HEK293 (cell line): ENCODE data around the gene TWIST1.

Source experiments
- CTCF ChIA-PET: fragments of 350-600 bp; formaldehyde crosslinking; extraction: SDS; loops from one replicate; lab custom pipeline; 2021; ENCODE audit warnings: antibody characterized with exemption; lab: Yijun Ruan, JAX
- POLR2A ChIA-PET: fragments of 300-600 bp; formaldehyde crosslinking; extraction: SDS; loops from one replicate; lab custom pipeline; 2020; ENCODE audit warnings: antibody characterized with exemption, inconsistent platforms; lab: Yijun Ruan, JAX
- H3K27ac ChIP-seq: fragments of 200-500 bp; sonication (Bioruptor generic); 2 replicates; pipeline ENCODE4 v1.5.1; 2014; ENCODE audit warnings: low read depth, low read length, control low read depth, inconsistent platforms; ENCODE audit errors: extremely low read depth
- H3K36me3 ChIP-seq, 2 experiments: fragments of 200-500 bp in 1 of 2; sonication (Bioruptor generic) in 1 of 2; 1 replicate in 1 of 2; 2 replicates in 1 of 2; pipeline ENCODE4 v1.5.1; 2014 to 2017; ENCODE audit warnings: inconsistent platforms in 2 of 2, low read length in 2 of 2; ENCODE audit not compliant: control insufficient read depth in 2 of 2, insufficient read depth in 1 of 2
- H3K4me1 ChIP-seq: fragments of 200-500 bp; sonication (Bioruptor generic); 2 replicates; pipeline ENCODE4 v1.5.1; 2014; ENCODE audit warnings: mild to moderate bottlenecking, low read length, inconsistent platforms; ENCODE audit not compliant: control insufficient read depth, insufficient read depth
- H3K4me3 ChIP-seq: 2 replicates; pipeline ENCODE4 v1.5.1; 2011; ENCODE audit warnings: low read depth, mild to moderate bottlenecking, control low read depth, low read length, moderate library complexity
- H3K9me3 ChIP-seq: fragments of 200-500 bp; sonication (Bioruptor generic); 2 replicates; pipeline ENCODE4 v1.5.1; 2014; ENCODE audit warnings: low read depth, low read length, inconsistent platforms; ENCODE audit not compliant: control insufficient read depth, insufficient read depth
- GLIS2 ChIP-seq: fragments of 450-650 bp; formaldehyde crosslinking; IDR thresholded peaks from 2 replicates; pipeline ENCODE4 v1.5.1; 2016; ENCODE audit warnings: missing biosample characterization, missing genetic modification characterization
- KLF16 ChIP-seq: fragments of 450-650 bp; formaldehyde crosslinking; IDR thresholded peaks from 2 replicates; pipeline ENCODE4 v1.5.1; 2017; ENCODE audit warnings: missing biosample characterization, missing genetic modification characterization
- KLF7 ChIP-seq: fragments of 450-650 bp; formaldehyde crosslinking; IDR thresholded peaks from 2 replicates; pipeline ENCODE4 v1.5.1; 2016; ENCODE audit warnings: missing biosample characterization, missing genetic modification characterization, borderline replicate concordance
- PRDM1 ChIP-seq: fragments of 450-650 bp; formaldehyde crosslinking; IDR thresholded peaks from 2 replicates; pipeline ENCODE4; 2016; ENCODE audit warnings: missing biosample characterization, missing genetic modification characterization
- PRDM4 ChIP-seq: fragments of 450-650 bp; formaldehyde crosslinking; IDR thresholded peaks from 2 replicates; pipeline ENCODE4 v1.5.1; 2017; ENCODE audit warnings: missing biosample characterization, missing genetic modification characterization
- SCRT1 ChIP-seq: fragments of 450-650 bp; formaldehyde crosslinking; IDR thresholded peaks from 2 replicates; pipeline ENCODE4 v1.5.1; 2016; ENCODE audit warnings: missing biosample characterization, missing genetic modification characterization, borderline replicate concordance
- WT1 ChIP-seq: fragments of 450-650 bp; formaldehyde crosslinking; IDR thresholded peaks from 2 replicates; pipeline ENCODE4 v1.5.1; 2016; ENCODE audit warnings: missing biosample characterization, missing genetic modification characterization
- ZBTB48 ChIP-seq: fragments of 450-650 bp; formaldehyde crosslinking; IDR thresholded peaks from 2 replicates; pipeline ENCODE4 v1.5.1; 2016; ENCODE audit warnings: missing biosample characterization, missing genetic modification characterization
- ZFP3 ChIP-seq: fragments of 450-650 bp; formaldehyde crosslinking; IDR thresholded peaks from 2 replicates; pipeline ENCODE4 v1.5.1; 2016; ENCODE audit warnings: low read depth, missing biosample characterization, missing genetic modification characterization
- ZNF138 ChIP-seq: fragments of 450-650 bp; formaldehyde crosslinking; IDR thresholded peaks from 2 replicates; pipeline ENCODE4 v1.5.1; 2016; ENCODE audit warnings: missing biosample characterization, missing genetic modification characterization, borderline replicate concordance
- ZNF140 ChIP-seq: fragments of 450-650 bp; formaldehyde crosslinking; IDR thresholded peaks from 2 replicates; pipeline ENCODE4 v1.5.1; 2016; ENCODE audit warnings: missing biosample characterization, missing genetic modification characterization
- ZNF214 ChIP-seq: fragments of 450-650 bp; formaldehyde crosslinking; IDR thresholded peaks from 2 replicates; pipeline ENCODE4 v1.5.1; 2017; ENCODE audit warnings: missing biosample characterization, mild to moderate bottlenecking, missing genetic modification characterization, borderline replicate concordance
- ZNF26 ChIP-seq: fragments of 450-650 bp; formaldehyde crosslinking; IDR thresholded peaks from 2 replicates; pipeline ENCODE4 v1.5.1; 2016; ENCODE audit warnings: missing biosample characterization, missing genetic modification characterization
- ZNF302 ChIP-seq: fragments of 450-650 bp; formaldehyde crosslinking; IDR thresholded peaks from 2 replicates; pipeline ENCODE4 v1.5.1; 2016; ENCODE audit warnings: missing biosample characterization, missing genetic modification characterization, low read depth
- ZNF37A ChIP-seq: fragments of 450-650 bp; IDR thresholded peaks from 2 replicates; pipeline ENCODE4 v1.5.1; 2018; ENCODE audit warnings: missing biosample characterization, missing genetic modification characterization
- ZNF433 ChIP-seq: fragments of 450-650 bp; formaldehyde crosslinking; IDR thresholded peaks from 2 replicates; pipeline ENCODE4 v1.5.1; 2016; ENCODE audit warnings: missing biosample characterization, missing genetic modification characterization, low read depth
- ZNF449 ChIP-seq: fragments of 450-650 bp; formaldehyde crosslinking; IDR thresholded peaks from 2 replicates; pipeline ENCODE4 v1.5.1; 2017; ENCODE audit warnings: missing biosample characterization, mild to moderate bottlenecking, missing genetic modification characterization, moderate library complexity
- ZNF48 ChIP-seq: fragments of 450-650 bp; formaldehyde crosslinking; IDR thresholded peaks from 2 replicates; pipeline ENCODE4 v1.5.1; 2016; ENCODE audit warnings: missing biosample characterization, missing genetic modification characterization
- ZNF558 ChIP-seq: fragments of 450-650 bp; formaldehyde crosslinking; IDR thresholded peaks from 2 replicates; pipeline ENCODE4 v1.5.1; 2016; ENCODE audit warnings: missing biosample characterization, missing genetic modification characterization
- ZNF580 ChIP-seq: fragments of 450-650 bp; formaldehyde crosslinking; IDR thresholded peaks from 2 replicates; pipeline ENCODE4 v1.5.1; 2016; ENCODE audit warnings: missing biosample characterization, missing genetic modification characterization
- ZNF658 ChIP-seq: fragments of 450-650 bp; formaldehyde crosslinking; IDR thresholded peaks from 2 replicates; pipeline ENCODE4; 2016; ENCODE audit warnings: missing biosample characterization, missing genetic modification characterization
- ZNF701 ChIP-seq: fragments of 450-650 bp; formaldehyde crosslinking; IDR thresholded peaks from 2 replicates; pipeline ENCODE4 v1.5.1; 2016; ENCODE audit warnings: missing biosample characterization, missing genetic modification characterization
- TF ChIP-seq, protein P1 (sequence below): fragments of 450-650 bp; IDR thresholded peaks from 2 replicates; pipeline ENCODE4 v1.5.1; 2018; ENCODE audit warnings: missing biosample characterization, mild to moderate bottlenecking, missing genetic modification characterization
- TF ChIP-seq, protein P2 (sequence below): fragments of 450-650 bp; formaldehyde crosslinking; IDR thresholded peaks from 2 replicates; pipeline ENCODE4 v1.5.1; 2017; ENCODE audit warnings: missing biosample characterization, missing genetic modification characterization

The TWIST1 gene

DNA sequence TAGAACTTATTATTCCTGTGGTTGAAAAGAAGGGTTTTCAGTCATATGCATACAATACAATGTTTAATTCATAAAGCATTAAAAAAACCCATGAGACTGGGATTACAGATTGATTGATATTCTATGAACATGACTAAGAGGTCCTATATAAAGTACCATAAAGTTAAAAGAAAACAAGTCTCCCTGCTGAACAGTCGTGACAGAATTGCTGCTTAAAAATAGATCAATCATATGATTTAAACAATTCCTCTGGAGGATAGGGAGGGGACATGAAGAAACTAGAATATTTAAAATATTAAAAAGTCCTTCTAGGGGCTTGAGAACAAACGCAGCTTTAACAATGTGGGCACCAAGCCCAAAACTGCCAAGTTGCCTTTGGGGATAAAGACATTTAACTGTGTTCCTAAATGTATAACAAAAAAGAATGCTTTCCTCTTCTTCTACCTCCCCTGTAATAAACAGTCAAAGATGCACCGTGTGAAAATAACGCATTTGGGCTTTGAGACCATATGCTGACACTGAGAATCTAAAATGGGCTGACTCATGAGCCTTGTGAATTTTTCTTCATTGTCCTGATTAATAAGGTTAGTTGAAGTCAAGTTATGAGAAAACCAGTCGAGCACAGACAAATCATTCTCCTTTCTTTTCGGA is 25.8 kb downstream of the TWIST1 start:
- ChIA-PET POLR2A (no interaction called here), CTCF (interaction anchor here (0.6 kb wide), 1 partner anchor 179 kb away, joined by 3 read pairs; no protein-coding TSS in a partner anchor)
- no peak overlapping the region for H3K27ac ChIP-seq
- no peak overlapping the region for H3K4me3 ChIP-seq
- H3K9me3 ChIP-seq, result no peaks in the 10 kb centered on the region
- TF ChIP-seq ZNF449 (tag by site-specific recombination) (no peak), ZBTB48 (tag by site-specific recombination) (no peak), KLF16 (tag by site-specific recombination) (no peak), ZNF302 (tag by site-specific recombination) (no peak), ZNF658 (tag by site-specific recombination) (no peak), WT1 (tag by site-specific recombination) (no peak), ZFP3 (tag by site-specific recombination) (no peak), ZNF37A (tag by site-specific recombination) (no peak)
- no peaks in the 10 kb centered on the region for H3K36me3 ChIP-seq
- H3K4me1 ChIP-seq, result no peaks in the 10 kb centered on the region

DNA sequence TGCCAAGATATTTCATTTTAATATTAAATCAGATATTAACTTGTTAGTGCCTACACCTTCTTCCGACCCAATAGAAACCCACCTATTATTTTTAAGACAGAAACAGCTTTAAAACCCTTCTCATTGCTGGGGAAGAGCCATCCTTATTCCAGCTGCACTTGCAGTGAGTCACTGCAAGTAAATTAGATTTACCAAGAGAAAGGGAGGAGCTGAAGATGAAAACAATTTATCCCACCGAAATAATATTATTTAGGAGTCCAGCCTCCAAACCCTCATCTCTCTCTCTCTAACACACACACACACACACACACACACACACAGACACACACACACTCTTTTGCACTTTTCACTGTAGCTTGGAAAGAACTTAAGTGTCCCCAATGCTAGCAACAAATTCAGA is 26.9 kb downstream of the TWIST1 start:
- H3K4me1 ChIP-seq, result no peaks in the 10 kb centered on the region
- no peak overlapping the region for H3K4me3 ChIP-seq
- H3K9me3 ChIP-seq, result no peaks in the 10 kb centered on the region
- ChIA-PET POLR2A (no interaction called here), CTCF (no interaction called here)
- no peak for TF ChIP-seq SCRT1 (tag by site-specific recombination)
- no peak for TF ChIP-seq ZNF580 (tag by site-specific recombination)
- TF ChIP-seq, protein P1, sequence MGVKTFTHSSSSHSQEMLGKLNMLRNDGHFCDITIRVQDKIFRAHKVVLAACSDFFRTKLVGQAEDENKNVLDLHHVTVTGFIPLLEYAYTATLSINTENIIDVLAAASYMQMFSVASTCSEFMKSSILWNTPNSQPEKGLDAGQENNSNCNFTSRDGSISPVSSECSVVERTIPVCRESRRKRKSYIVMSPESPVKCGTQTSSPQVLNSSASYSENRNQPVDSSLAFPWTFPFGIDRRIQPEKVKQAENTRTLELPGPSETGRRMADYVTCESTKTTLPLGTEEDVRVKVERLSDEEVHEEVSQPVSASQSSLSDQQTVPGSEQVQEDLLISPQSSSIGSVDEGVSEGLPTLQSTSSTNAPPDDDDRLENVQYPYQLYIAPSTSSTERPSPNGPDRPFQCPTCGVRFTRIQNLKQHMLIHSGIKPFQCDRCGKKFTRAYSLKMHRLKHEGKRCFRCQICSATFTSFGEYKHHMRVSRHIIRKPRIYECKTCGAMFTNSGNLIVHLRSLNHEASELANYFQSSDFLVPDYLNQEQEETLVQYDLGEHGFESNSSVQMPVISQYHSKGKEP (tag by site-specific recombination), result no peak
- TF ChIP-seq ZNF26 (tag by site-specific recombination), result no peak
- TF ChIP-seq ZNF48 (tag by site-specific recombination), result no peak
- TF ChIP-seq ZNF433 (tag by site-specific recombination), result no peak
- H3K36me3 ChIP-seq, result no peaks in the 10 kb centered on the region
- no peak overlapping the region for H3K27ac ChIP-seq

DNA sequence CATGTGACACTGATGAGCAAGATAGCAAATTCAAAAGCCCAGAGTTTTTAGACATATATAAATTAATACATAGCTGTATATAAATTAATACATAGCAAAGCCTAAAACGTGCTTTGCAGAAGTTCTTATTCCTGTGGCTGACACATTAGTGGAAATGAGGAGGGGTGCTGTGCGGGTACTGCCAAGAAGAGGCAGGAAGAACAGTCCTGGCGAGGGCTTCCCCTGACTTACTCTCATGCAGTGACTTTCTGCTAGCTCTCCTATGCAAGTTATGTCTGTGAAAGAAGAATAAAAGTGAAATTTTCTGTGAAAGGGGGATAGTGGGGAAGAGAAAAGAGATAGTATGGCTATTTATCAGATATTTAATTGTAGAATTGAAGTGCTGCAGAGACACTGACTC is 27.6 kb downstream of the TWIST1 start:
- Histone ChIP-seq H3K27ac (no peak overlapping the region), H3K4me3 (no peak overlapping the region), H3K4me1 (no peaks in the 10 kb centered on the region), H3K36me3 (no peaks in the 10 kb centered on the region), H3K9me3 (no peaks in the 10 kb centered on the region)
- POLR2A ChIA-PET, result no interaction called here
- CTCF ChIA-PET, result no interaction called here
- TF ChIP-seq ZNF138 (no peak), GLIS2 (tag by site-specific recombination) (no peak), ZNF140 (tag by site-specific recombination) (no peak), ZNF214 (no peak), ZNF558 (tag by site-specific recombination) (no peak), KLF7 (no peak), ZNF701 (tag by site-specific recombination) (no peak), PRDM4 (tag by site-specific recombination) (no peak), PRDM1 (no peak)
- TF ChIP-seq, protein P2, sequence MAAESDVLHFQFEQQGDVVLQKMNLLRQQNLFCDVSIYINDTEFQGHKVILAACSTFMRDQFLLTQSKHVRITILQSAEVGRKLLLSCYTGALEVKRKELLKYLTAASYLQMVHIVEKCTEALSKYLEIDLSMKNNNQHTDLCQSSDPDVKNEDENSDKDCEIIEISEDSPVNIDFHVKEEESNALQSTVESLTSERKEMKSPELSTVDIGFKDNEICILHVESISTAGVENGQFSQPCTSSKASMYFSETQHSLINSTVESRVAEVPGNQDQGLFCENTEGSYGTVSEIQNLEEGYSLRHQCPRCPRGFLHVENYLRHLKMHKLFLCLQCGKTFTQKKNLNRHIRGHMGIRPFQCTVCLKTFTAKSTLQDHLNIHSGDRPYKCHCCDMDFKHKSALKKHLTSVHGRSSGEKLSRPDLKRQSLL (tag by site-specific recombination), result no peak
